Activated CD8-positive, alpha-beta T cell treated with anti-CD3 and anti-CD28 coated beads for 36 hours (primary cell): ENCODE measurements around the gene ST6GALNAC3. TPM values are rescaled to one million over a fixed set of nuclear protein-coding genes. Genes with fewer than 3 reads are reported as not detected.

Experiments used
- ATAC-seq: fragments of 200-7000 bp; cut with Tn5 transposase; one replicate; pipeline ENCODE4 v1.10.0; 2021; ENCODE audit warnings: mild to moderate bottlenecking, moderate library complexity
- CTCF ChIA-PET: fragments of 350-600 bp; sonication (Branson Sonifier 250); formaldehyde crosslinking; loops from one replicate; lab custom pipeline; 2021; ENCODE audit warnings: antibody characterized with exemption; lab: Charles Lee
- POLR2A ChIA-PET: fragments of 350-600 bp; sonication (Branson Sonifier 250); formaldehyde crosslinking; loops from one replicate; lab custom pipeline; 2021; ENCODE audit warnings: antibody characterized with exemption; lab: Charles Lee
- DNase-seq: peaks from one replicate; pipeline ENCODE4 v3.0.0-alpha.2; 2020
- H3K27ac Mint-ChIP-seq: one replicate; pipeline ENCODE4 v1.8.0; 2021; ENCODE audit warnings: mild to moderate bottlenecking, mixed read lengths
- H3K27me3 Mint-ChIP-seq: one replicate; pipeline ENCODE4 v1.8.0; 2021; ENCODE audit warnings: mixed read lengths
- H3K36me3 Mint-ChIP-seq: one replicate; pipeline ENCODE4 v1.8.0; 2021; ENCODE audit warnings: low read depth, mixed read lengths
- H3K4me1 Mint-ChIP-seq: one replicate; pipeline ENCODE4 v1.8.0; 2021; ENCODE audit warnings: low read depth, mixed read lengths
- H3K4me3 Mint-ChIP-seq: one replicate; pipeline ENCODE4 v1.8.0; 2021; ENCODE audit warnings: mild to moderate bottlenecking, moderate library complexity, mixed read lengths
- H3K9me3 Mint-ChIP-seq: one replicate; pipeline ENCODE4 v1.8.0; 2021; ENCODE audit warnings: mixed read lengths
- intact Hi-C: fragments of 100-400 bp; cut with micrococcal nuclease; formaldehyde crosslinking; loops from one replicate; pipeline ENCODE4 v1.10.0; 2022
- total RNA-seq, 2 experiments: library from RNA; stranded (reverse); gene quantifications; one replicate each; pipeline ENCODE4 v1.2.3, GENCODE V29; 2021
- TF ChIP-seq, protein P1 (sequence below): fragments of 200-600 bp; IDR thresholded peaks from one replicate; pipeline ENCODE4 v1.8.0; 2022; ENCODE audit warnings: antibody characterized with exemption, mild to moderate bottlenecking

Gene ST6GALNAC3
- total RNA-seq, 2 experiments from 2014 or later: 2.7 to 2.9 TPM

DNA sequence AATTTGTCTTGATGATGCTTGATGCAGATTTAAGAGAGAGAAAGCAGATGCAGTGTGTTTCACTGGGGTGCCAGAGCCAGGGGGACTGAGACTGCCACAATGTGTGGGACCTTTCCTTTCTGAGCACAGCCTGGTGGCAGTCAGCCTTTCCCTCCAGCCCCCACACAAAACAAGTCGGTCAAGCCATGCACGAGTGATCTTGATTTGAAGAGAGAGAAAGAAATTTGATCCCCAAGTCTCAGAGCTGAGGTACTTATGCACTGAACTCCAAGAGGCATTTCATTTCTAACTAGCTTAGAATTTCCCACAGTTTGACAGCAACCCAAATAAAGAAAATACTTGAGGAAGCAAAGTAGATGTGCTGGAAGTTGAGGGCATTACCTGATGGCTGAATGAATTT is 193.8 kb downstream of the ST6GALNAC3 start:
- ChIA-PET CTCF (interaction anchor here (2.0 kb wide), 1 partner anchor 11 kb away, joined by 8 read pairs; no protein-coding TSS in a partner anchor), POLR2A (no interaction called here)
- no peak for DNase-seq
- Mint-ChIP-seq H3K27me3 (no peaks in the 10 kb centered on the region), H3K27ac (peak overlapping the region; percentile 58), H3K4me1 (peaks cover 43% of the 10 kb centered on the region), H3K4me3 (peak overlapping the region; percentile 20), H3K9me3 (no peaks in the 10 kb centered on the region), H3K36me3 (no peaks in the 10 kb centered on the region)
- no peak for ATAC-seq
- TF ChIP-seq, protein P1, sequence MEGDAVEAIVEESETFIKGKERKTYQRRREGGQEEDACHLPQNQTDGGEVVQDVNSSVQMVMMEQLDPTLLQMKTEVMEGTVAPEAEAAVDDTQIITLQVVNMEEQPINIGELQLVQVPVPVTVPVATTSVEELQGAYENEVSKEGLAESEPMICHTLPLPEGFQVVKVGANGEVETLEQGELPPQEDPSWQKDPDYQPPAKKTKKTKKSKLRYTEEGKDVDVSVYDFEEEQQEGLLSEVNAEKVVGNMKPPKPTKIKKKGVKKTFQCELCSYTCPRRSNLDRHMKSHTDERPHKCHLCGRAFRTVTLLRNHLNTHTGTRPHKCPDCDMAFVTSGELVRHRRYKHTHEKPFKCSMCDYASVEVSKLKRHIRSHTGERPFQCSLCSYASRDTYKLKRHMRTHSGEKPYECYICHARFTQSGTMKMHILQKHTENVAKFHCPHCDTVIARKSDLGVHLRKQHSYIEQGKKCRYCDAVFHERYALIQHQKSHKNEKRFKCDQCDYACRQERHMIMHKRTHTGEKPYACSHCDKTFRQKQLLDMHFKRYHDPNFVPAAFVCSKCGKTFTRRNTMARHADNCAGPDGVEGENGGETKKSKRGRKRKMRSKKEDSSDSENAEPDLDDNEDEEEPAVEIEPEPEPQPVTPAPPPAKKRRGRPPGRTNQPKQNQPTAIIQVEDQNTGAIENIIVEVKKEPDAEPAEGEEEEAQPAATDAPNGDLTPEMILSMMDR: no peak
- intact Hi-C loops: loop anchor here (10.0 kb wide), 1 partner anchor 114 kb away; no protein-coding TSS in a partner anchor

DNA sequence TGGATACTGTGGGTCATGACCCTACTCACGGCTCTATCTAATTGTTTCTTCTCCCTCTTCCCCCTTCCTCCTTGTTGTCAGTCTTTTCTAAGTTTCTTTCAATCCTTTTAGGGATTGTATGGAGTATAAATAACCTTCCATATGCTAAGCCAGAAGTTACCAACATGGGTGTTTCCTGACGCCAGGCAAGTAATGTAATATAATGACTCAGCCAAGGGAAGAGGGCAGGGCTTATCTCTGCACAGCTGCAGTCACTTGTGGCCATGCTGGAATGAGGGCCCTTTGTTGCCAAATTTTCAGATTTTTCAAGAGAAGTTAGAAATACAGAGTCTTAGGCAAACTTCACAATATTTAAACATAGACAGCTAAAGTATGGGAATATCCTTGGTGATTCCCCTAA is 194.6 kb downstream of the ST6GALNAC3 start:
- Mint-ChIP-seq H3K9me3 (no peaks in the 10 kb centered on the region), H3K36me3 (no peaks in the 10 kb centered on the region), H3K27me3 (no peaks in the 10 kb centered on the region), H3K4me3 (no peak overlapping the region), H3K4me1 (peaks cover 45% of the 10 kb centered on the region), H3K27ac (peak overlapping the region; percentile 71)
- ATAC-seq (peak; percentile 50), DNase-seq (peak; percentile 23)
- POLR2A ChIA-PET: no interaction called here
- TF ChIP-seq, protein P1: no peak
- intact Hi-C loops: loop anchor here (10.0 kb wide), 1 partner anchor 114 kb away; no protein-coding TSS in a partner anchor
- CTCF ChIA-PET: no interaction called here

DNA sequence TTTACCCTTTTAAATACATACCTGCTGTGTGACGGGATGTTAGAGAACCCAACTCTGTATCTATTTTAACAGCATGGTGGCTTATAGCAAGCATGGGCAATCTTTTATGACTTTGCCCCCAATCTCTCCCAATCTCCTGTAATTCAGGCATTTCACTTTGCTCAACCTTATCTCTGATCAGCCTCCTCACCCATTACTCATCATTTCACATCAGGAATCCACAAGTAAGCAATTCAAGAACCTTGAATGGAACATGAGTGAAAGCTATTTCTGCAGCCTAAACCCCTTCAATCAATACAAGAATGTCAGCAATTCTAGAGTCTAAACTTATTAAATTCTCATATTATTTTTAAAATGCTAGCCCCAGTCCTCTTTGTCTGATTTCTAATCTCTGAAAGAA is 199.8 kb downstream of the ST6GALNAC3 start:
- Mint-ChIP-seq H3K9me3 (no peaks in the 10 kb centered on the region), H3K4me3 (no peak overlapping the region), H3K27me3 (no peaks in the 10 kb centered on the region), H3K4me1 (peaks cover 17% of the 10 kb centered on the region), H3K36me3 (no peaks in the 10 kb centered on the region), H3K27ac (no peak overlapping the region)
- DNase-seq (no peak), ATAC-seq (no peak)
- ChIA-PET CTCF (interaction anchor here (1.6 kb wide), 1 partner anchor 120 kb away, joined by 4 read pairs; no protein-coding TSS in a partner anchor), POLR2A (no interaction called here)
- intact Hi-C loops: no loop called here
- TF ChIP-seq, protein P1: no peak

DNA sequence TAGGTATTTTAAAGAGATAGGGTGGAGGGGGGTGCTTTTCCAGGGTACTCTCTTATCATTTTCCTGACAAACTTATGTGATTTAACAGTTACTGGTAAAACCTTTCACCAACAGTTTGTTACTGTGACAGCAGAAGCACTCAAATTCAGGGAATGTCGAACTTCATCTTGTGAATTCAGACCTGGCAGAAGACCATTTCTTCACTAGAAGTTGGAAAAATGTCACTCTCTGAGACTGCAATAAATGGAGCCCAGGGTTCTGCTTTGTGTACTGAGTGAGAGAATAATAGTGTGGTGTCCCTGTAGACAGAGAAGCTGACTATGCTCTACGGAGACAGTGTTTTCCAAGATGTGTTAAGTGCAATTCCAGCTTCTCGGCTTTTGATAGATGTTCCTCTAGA is 200.2 kb downstream of the ST6GALNAC3 start:
- TF ChIP-seq, protein P1: no peak
- H3K9me3 Mint-ChIP-seq: no peaks in the 10 kb centered on the region
- ATAC-seq (no peak), DNase-seq (no peak)
- no peak overlapping the region for H3K4me3 Mint-ChIP-seq
- CTCF ChIA-PET: interaction anchor here (1.6 kb wide), 1 partner anchor 120 kb away, joined by 4 read pairs; no protein-coding TSS in a partner anchor
- POLR2A ChIA-PET: no interaction called here
- H3K36me3 Mint-ChIP-seq: no peaks in the 10 kb centered on the region
- no peak overlapping the region for H3K27ac Mint-ChIP-seq
- peaks cover 13% of the 10 kb centered on the region for H3K4me1 Mint-ChIP-seq
- intact Hi-C loops: no loop called here
- no peaks in the 10 kb centered on the region for H3K27me3 Mint-ChIP-seq

DNA sequence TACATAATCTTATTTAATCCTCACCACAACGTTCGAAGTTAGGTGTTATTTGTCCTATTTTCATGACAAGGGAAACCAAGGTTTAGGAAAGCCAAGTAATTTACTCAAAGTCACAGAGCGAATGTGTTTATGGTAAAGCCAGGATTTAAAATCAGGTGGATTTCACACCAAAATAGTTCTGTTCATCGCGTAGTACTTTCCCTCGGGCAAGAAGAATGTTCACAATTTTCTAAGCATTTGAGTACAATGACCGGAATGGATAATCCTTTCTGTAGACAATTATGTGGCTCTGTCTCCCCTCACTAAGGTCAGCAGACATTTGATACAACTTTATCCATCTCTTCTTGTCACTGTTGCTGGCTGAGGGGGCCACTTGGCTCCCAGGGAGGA is 204.2 kb downstream of the ST6GALNAC3 start:
- POLR2A ChIA-PET: no interaction called here
- H3K9me3 Mint-ChIP-seq: no peaks in the 10 kb centered on the region
- ATAC-seq (no peak), DNase-seq (no peak)
- H3K4me1 Mint-ChIP-seq: peaks cover 2% of the 10 kb centered on the region
- no peaks in the 10 kb centered on the region for H3K27me3 Mint-ChIP-seq
- TF ChIP-seq, protein P1: no peak
- CTCF ChIA-PET: no interaction called here
- H3K36me3 Mint-ChIP-seq: no peaks in the 10 kb centered on the region
- H3K27ac Mint-ChIP-seq: no peak overlapping the region
- intact Hi-C loops: no loop called here
- H3K4me3 Mint-ChIP-seq: no peak overlapping the region
